Fibroblast of lung (primary cell): ENCODE measurements around the gene ADORA1.

Experiments used
- EZH2 ChIP-seq: IDR thresholded peaks from 2 replicates; pipeline ENCODE4 v1.5.1; 2012; ENCODE audit warnings: low read length, control low read depth, mild to moderate bottlenecking; ENCODE audit errors: missing control alignments
- TF ChIP-seq, protein P1 (sequence below), 2 donors: IDR thresholded peaks in 1 of 2; conservative IDR thresholded peaks in 1 of 2; 1 replicate in 1 of 2; 2 replicates in 1 of 2; pipeline ENCODE4 v1.5.1; 2011 to 2012; ENCODE audit warnings: low read length in 2 of 2, control low read depth in 1 of 2, inconsistent platforms in 1 of 2, low read depth in 1 of 2, mild to moderate bottlenecking in 1 of 2

DNA sequence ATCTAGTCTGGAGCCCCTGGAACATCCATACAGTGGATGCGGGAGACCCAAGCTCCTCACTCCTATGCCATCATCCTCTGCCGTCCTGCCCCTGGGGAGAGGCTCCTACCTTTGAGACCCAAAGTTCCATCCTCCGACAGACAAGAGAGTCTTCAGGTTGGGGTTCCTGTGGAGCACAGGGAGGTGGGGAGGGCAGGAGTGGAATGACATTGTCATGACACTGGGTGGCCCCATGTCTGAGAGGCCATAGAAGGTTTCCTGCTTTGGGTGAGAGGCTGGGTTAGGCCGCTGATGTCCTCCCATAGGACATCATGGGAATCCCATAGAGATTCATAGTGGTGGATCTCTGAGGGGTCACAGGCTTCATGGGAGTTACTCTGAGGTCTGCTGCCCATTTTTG lies 56.9 kb downstream of the ADORA1 start:
- no peak for TF ChIP-seq EZH2
- TF ChIP-seq, protein P1, sequence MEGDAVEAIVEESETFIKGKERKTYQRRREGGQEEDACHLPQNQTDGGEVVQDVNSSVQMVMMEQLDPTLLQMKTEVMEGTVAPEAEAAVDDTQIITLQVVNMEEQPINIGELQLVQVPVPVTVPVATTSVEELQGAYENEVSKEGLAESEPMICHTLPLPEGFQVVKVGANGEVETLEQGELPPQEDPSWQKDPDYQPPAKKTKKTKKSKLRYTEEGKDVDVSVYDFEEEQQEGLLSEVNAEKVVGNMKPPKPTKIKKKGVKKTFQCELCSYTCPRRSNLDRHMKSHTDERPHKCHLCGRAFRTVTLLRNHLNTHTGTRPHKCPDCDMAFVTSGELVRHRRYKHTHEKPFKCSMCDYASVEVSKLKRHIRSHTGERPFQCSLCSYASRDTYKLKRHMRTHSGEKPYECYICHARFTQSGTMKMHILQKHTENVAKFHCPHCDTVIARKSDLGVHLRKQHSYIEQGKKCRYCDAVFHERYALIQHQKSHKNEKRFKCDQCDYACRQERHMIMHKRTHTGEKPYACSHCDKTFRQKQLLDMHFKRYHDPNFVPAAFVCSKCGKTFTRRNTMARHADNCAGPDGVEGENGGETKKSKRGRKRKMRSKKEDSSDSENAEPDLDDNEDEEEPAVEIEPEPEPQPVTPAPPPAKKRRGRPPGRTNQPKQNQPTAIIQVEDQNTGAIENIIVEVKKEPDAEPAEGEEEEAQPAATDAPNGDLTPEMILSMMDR (conservative IDR thresholded peaks at IDR 0.05 in 1 of 2, IDR thresholded peaks at IDR 0.05 in 1 of 2; ENCODE audit: low read depth in 1 of 2, low read length in 2 of 2), result no peak
